Measurements from ENCODE around the gene ADAT3.
A peak's percentile ranks its signal among the peaks of the same experiment; 100 is the strongest.

ADAT3 gene

DNA sequence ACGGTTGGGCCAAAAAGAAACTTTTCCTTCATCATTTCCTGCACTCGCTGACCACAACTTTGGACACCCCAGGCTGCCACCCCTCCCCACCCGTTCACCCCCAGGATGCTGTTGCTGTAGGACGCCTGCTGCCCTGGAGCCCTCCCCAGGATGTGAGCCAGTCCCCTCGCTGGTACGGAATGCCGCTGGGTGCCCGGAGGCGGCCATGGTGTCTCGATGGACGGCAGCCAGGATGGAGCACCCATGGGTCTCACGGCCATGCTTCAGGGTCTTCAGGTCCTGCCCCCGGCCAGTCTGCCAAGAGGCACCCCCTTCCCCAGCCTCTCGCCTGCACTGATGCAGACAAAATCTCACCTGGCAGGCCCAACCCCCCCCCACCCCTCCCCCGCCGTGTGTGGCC is 20.3 kb downstream of the ADAT3 start:
- no peak for DNase-seq (ENCODE audit: extremely low read depth, low read depth)
- no peak overlapping the region for H3K4me3 ChIP-seq (replicated peaks; ENCODE audit: low read depth, low read length)
- TF ChIP-seq, protein P1, sequence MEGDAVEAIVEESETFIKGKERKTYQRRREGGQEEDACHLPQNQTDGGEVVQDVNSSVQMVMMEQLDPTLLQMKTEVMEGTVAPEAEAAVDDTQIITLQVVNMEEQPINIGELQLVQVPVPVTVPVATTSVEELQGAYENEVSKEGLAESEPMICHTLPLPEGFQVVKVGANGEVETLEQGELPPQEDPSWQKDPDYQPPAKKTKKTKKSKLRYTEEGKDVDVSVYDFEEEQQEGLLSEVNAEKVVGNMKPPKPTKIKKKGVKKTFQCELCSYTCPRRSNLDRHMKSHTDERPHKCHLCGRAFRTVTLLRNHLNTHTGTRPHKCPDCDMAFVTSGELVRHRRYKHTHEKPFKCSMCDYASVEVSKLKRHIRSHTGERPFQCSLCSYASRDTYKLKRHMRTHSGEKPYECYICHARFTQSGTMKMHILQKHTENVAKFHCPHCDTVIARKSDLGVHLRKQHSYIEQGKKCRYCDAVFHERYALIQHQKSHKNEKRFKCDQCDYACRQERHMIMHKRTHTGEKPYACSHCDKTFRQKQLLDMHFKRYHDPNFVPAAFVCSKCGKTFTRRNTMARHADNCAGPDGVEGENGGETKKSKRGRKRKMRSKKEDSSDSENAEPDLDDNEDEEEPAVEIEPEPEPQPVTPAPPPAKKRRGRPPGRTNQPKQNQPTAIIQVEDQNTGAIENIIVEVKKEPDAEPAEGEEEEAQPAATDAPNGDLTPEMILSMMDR (IDR thresholded peaks at IDR 0.05; ENCODE audit: low read depth, low read length, missing control alignments), result no peak

DNA sequence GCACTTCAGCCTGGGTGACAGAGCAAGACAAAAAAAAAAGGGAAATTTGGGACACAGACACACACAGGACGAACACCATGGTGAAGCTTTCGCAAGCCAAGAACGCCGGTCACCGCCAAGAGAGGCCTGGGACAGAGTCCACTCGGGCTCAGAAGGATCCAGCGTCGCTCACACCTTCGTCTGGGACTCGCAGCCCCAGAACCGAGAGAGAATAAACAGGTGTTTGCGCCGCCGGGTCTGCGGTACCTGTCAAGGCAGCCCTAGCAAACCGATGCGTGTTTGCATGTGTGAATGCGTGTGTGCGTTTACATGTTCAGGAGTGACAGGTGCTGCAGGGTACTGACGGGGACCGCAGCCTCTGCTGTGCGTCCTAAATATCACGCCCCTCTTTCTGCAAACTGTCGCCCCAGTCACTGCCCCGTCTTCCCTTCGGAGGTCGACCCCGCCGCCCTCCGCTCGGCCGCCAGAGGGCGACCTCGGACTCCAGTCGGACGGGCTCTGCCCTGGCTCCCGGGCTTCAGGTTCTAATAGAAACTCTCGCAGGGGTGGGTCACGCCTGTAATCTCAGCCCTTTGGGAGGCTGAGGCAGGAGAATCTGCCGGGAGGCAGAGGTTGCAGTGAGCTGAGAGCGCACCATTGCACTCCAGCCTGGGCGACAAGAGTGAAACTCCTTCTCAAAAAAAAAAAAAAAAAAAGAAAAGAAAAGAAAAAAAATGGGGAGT is 24.0 kb downstream of the ADAT3 start:
- TF ChIP-seq, protein P1 (IDR thresholded peaks at IDR 0.05; ENCODE audit: low read depth, low read length, missing control alignments), result peak; percentile 79
- DNase-seq (ENCODE audit: extremely low read depth, low read depth), result no peak

DNA sequence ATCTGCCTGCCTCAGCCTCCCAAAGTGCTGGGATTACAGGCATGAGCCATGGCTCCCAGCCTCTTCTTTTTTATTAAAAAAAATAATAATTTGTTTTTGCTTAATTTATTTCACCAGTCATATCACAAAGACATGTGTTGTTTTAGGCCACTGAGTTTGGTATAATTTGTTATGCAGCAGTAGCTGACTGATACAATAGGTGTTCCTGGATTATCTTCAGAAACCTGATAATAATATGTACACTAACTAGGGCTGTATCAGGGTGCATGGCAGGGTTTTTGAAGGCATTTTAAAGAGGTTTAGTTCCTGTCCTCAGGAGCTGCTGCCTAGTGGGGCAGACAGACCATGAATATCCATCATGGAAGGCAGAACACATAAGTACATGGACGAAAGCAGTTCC is 26.2 kb downstream of the ADAT3 start:
- TF ChIP-seq, protein P1 (IDR thresholded peaks at IDR 0.05; ENCODE audit: low read depth, low read length, missing control alignments), result no peak
- no peak overlapping the region for H3K4me3 ChIP-seq (replicated peaks; ENCODE audit: low read depth, low read length)
- no peak for DNase-seq (ENCODE audit: extremely low read depth, low read depth)

More for the DNA sequence above, 24.0 kb downstream of the ADAT3 start:
- no peak overlapping the region for H3K4me3 ChIP-seq (replicated peaks; ENCODE audit: low read depth, low read length)

DNA sequence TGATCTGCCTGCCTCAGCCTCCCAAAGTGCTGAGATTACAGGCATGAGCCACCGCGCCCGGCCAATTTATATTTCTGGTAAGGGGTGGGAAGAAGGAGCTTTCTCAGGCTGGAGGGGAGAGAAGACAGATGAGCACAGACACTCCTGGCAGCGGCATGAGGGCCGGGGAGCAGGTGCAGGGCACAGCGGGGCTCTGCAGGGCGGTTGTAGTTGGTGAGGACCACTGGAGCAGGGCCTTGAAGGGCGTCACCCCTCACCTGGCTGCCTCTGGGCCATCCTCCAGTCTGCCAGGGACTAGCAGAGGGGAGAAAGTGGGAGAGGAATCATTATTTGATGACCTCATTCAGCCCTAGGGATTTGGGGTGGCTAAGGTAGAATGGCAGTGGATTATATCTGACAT is 27.2 kb downstream of the ADAT3 start:
- TF ChIP-seq, protein P1 (IDR thresholded peaks at IDR 0.05; ENCODE audit: low read depth, low read length, missing control alignments), result no peak
- no peak overlapping the region for H3K4me3 ChIP-seq (replicated peaks; ENCODE audit: low read depth, low read length)
- DNase-seq (ENCODE audit: extremely low read depth, low read depth), result no peak

DNA sequence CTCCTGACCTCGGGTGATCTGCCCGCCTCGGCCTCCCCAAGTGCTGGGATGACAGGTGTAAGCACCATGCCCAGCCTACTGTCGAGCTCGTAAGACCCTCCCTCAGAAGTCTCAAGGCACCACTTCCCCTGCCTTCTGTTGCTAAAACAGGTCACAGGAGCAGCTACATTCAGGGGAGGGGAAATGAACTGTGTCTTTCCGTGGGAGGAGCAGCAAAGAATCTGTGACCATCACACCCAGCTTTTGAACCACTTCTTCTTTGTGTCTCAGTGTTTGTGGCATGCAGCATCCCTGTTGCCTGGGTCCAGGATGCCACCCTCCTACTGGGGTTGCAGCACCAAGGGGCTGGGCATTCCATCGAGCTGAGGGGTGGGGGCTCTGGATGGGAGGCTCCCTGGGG is 28.0 kb downstream of the ADAT3 start:
- no peak for DNase-seq (ENCODE audit: extremely low read depth, low read depth)
- no peak overlapping the region for H3K4me3 ChIP-seq (replicated peaks; ENCODE audit: low read depth, low read length)
- TF ChIP-seq, protein P1 (IDR thresholded peaks at IDR 0.05; ENCODE audit: low read depth, low read length, missing control alignments), result no peak

DNA sequence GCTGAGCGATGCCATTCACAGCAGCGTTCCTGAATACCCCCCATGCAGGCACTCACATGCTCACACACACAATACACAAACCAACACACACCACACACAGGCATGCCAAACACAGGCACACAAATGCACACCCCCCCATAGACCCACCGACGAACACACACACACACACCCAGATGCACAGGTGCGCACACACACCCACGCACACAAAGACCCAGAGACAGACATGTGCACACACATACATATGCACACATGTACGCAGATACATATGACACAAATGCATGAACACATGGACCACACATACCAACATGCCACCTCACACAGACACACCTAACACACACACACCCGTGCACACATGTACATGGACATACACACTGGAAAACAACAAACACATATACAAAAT is 28.7 kb downstream of the ADAT3 start:
- TF ChIP-seq, protein P1 (IDR thresholded peaks at IDR 0.05; ENCODE audit: low read depth, low read length, missing control alignments), result no peak
- DNase-seq (ENCODE audit: extremely low read depth, low read depth), result no peak
- H3K4me3 ChIP-seq (replicated peaks; ENCODE audit: low read depth, low read length), result no peak overlapping the region

All from HFF-Myc (cell line).